Measurements from ENCODE around the gene MRPS31. TPM values are rescaled to one million over a fixed set of nuclear protein-coding genes. Genes with fewer than 3 reads are reported as not detected.

Gene MRPS31
- total and polyA plus RNA-seq, 10 of the 15 experiments (the other 5 are each of a cell fraction or from before 2014, with no cell fraction given) = 20.3 to 60.9 (median 43.1) TPM

DNA sequence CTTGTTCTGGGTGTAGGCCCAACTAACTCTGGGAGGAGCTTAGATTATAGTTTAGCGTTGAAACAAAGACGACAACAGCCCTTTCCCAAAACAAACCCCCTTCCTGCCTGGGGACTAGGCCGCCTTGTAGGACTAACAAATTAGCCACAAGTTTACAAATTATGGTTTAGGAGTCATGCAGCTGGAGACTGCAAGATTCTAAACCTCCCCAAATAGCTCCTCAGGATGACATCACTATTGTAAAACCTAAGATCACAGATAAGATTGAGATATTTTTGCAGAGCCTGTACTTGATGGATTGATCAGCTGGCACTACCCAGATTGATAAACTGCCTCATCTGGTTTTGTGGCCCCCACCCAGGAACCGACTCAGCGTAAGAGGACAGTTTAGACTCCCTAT is 16.1 kb upstream of the MRPS31 start:
- ATAC-seq (no peak), DNase-seq (ENCODE audit: low read depth, low spot score) (no peak), FAIRE-seq (no peak)
- ChIA-PET RAD21 (ENCODE audit: unreplicated experiment) (interaction anchor here (0.9 kb wide), 1 partner anchor 28 kb away, joined by 3 read pairs; no protein-coding TSS in a partner anchor), POLR2A (interaction anchor here (0.6 kb wide), 2 partner anchors 10 to 16 kb away, joined by 3 read pairs; no protein-coding TSS in a partner anchor), SMC1A (ENCODE audit: uncharacterized antibody, unreplicated experiment) (interaction anchor here (1.1 to 1.3 kb wide), 2 partner anchors 10 to 135 kb away, joined by 3 to 4 read pairs; no protein-coding TSS in a partner anchor), CTCF (interaction anchor here (0.5 to 5.0 kb wide), 6 partner anchors 9 to 844 kb away, joined by 3 to 36 read pairs (median 4); no protein-coding TSS in a partner anchor)
- H3K27me3 ChIP-seq (replicated peaks in 1 of 2; ENCODE audit: control insufficient read depth in 2 of 2, insufficient read depth in 2 of 2, low read length in 1 of 2) = no peaks in the 10 kb centered on the region
- no peak overlapping the region for H3K27ac ChIP-seq (ENCODE audit: control insufficient read depth, insufficient read depth)
- no peak overlapping the region for H3K9ac ChIP-seq (ENCODE audit: control insufficient read depth, insufficient read depth, low read length)
- WGBS (ENCODE audit: insufficient coverage, insufficient replicate concordance, low lambda C conversion rate, missing lambda C conversion rate) = 87% methylated on average over 5 of the region's 5 CpGs
- no peaks in the 10 kb centered on the region for H3K36me3 ChIP-seq (ENCODE audit: control insufficient read depth in 2 of 2, insufficient read depth in 2 of 2, low read length in 1 of 2)
- H2AFZ ChIP-seq (ENCODE audit: control insufficient read depth, low read depth, low read length) = no peak overlapping the region
- H3K4me2 ChIP-seq (ENCODE audit: control insufficient read depth, insufficient read depth) = no peak overlapping the region
- H3K4me3 ChIP-seq = no peak overlapping the region
- H3K4me1 ChIP-seq (ENCODE audit: control insufficient read depth, insufficient read depth, low read length) = peaks cover 6% of the 10 kb centered on the region
- intact Hi-C loops (cut with micrococcal nuclease; ENCODE audit: unreplicated experiment) = loop anchor here (5.0 kb wide), 1 partner anchor 135 kb away; no protein-coding TSS in a partner anchor
- H3K9me3 ChIP-seq (replicated peaks; ENCODE audit: control insufficient read depth, insufficient read depth, low read length) = no peaks in the 10 kb centered on the region
- H4K20me1 ChIP-seq (ENCODE audit: control insufficient read depth, insufficient read depth) = no peaks in the 10 kb centered on the region
- no peak for TF ChIP-seq CEBPB (IDR thresholded peaks at IDR 0.05; ENCODE audit: borderline replicate concordance in 1 of 2, low read depth in 2 of 2, low read length in 2 of 2)
- no peak for TF ChIP-seq CHD4 (IDR thresholded peaks at IDR 0.05)
- TF ChIP-seq, protein P1, sequence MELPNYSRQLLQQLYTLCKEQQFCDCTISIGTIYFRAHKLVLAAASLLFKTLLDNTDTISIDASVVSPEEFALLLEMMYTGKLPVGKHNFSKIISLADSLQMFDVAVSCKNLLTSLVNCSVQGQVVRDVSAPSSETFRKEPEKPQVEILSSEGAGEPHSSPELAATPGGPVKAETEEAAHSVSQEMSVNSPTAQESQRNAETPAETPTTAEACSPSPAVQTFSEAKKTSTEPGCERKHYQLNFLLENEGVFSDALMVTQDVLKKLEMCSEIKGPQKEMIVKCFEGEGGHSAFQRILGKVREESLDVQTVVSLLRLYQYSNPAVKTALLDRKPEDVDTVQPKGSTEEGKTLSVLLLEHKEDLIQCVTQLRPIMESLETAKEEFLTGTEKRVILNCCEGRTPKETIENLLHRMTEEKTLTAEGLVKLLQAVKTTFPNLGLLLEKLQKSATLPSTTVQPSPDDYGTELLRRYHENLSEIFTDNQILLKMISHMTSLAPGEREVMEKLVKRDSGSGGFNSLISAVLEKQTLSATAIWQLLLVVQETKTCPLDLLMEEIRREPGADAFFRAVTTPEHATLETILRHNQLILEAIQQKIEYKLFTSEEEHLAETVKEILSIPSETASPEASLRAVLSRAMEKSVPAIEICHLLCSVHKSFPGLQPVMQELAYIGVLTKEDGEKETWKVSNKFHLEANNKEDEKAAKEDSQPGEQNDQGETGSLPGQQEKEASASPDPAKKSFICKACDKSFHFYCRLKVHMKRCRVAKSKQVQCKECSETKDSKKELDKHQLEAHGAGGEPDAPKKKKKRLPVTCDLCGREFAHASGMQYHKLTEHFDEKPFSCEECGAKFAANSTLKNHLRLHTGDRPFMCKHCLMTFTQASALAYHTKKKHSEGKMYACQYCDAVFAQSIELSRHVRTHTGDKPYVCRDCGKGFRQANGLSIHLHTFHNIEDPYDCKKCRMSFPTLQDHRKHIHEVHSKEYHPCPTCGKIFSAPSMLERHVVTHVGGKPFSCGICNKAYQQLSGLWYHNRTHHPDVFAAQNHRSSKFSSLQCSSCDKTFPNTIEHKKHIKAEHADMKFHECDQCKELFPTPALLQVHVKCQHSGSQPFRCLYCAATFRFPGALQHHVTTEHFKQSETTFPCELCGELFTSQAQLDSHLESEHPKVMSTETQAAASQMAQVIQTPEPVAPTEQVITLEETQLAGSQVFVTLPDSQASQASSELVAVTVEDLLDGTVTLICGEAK (IDR thresholded peaks at IDR 0.05; ENCODE audit: borderline replicate concordance) = no peak
- TF ChIP-seq EZH2 (IDR thresholded peaks at IDR 0.05; ENCODE audit: borderline replicate concordance, control insufficient read depth, low read depth, low read length) = no peak
- TF ChIP-seq E2F4 (IDR thresholded peaks at IDR 0.05; ENCODE audit: low read depth, low read length) = no peak
- TF ChIP-seq CHD2 (IDR thresholded peaks at IDR 0.05; ENCODE audit: borderline replicate concordance, low read depth, low read length) = no peak
- TF ChIP-seq ASH2L (IDR thresholded peaks at IDR 0.05; ENCODE audit: borderline replicate concordance, low read depth) = no peak
- TF ChIP-seq STAT3 (IDR thresholded peaks at IDR 0.05; ENCODE audit: low read depth, low read length) = no peak
- TF ChIP-seq PML (IDR thresholded peaks at IDR 0.05; ENCODE audit: low read length) = no peak
- no peak for TF ChIP-seq BRCA1 (IDR thresholded peaks at IDR 0.05; ENCODE audit: low read depth, low read length)
- TF ChIP-seq BMI1 (IDR thresholded peaks at IDR 0.05; ENCODE audit: borderline replicate concordance) = no peak
- no peak for TF ChIP-seq SP1 (IDR thresholded peaks at IDR 0.05; ENCODE audit: low read depth, low read length)
- TF ChIP-seq SUZ12 (IDR thresholded peaks at IDR 0.05; ENCODE audit: unreplicated experiment) = no peak
- TF ChIP-seq EGR1 (IDR thresholded peaks at IDR 0.05; ENCODE audit: borderline replicate concordance in 1 of 2, low read depth in 2 of 2, low read length in 2 of 2) = no peak
- TF ChIP-seq ZNF207 (IDR thresholded peaks at IDR 0.05; ENCODE audit: borderline replicate concordance) = no peak
- no peak for TF ChIP-seq IKZF2 (IDR thresholded peaks at IDR 0.05)
- no peak for TF ChIP-seq CBX5 (IDR thresholded peaks at IDR 0.05; ENCODE audit: low read depth)
- in situ Hi-C loops (cut with MboI) = no loop called here
- H3K79me2 ChIP-seq (ENCODE audit: control insufficient read depth, insufficient read depth, low read length) = peaks cover 2% of the 10 kb centered on the region
- BruUV-seq (replicated peaks) = no TSS peak
